AG20443 (cell line): ENCODE results near the gene LSMEM2.
"Not testable (repeated sequence)": the region's sequence is repeated elsewhere in the genome, so short reads cannot be mapped to it uniquely, and the experiment has no call there.

Experiments used
- DNase-seq: peaks from one replicate; pipeline ENCODE4 v3.0.0; 2012; ENCODE audit warnings: low spot score, mixed read lengths

LSMEM2 gene

DNA sequence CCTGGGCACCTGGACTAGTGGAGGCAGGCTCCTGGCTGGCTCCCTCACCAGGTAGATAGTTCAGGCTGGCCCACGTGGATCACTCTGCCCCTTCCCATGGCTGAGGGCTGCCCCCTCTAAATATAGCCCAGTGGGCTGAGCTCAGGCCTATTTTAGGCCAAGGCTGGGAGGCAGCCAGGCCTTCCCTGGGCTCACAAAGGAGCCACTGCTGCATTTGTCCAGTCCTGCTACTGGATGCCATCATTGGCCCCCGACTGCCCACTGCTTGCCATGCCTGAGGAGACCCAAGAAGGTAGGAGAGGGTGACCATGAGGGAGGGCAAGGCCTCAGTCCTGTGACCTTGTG lies at the start of gene LSMEM2:
Gene LSMEM2 (plus strand): TSS at position 208 of the 345 bp plus-strand sequence. CDS start 27 bp downstream, at position 235.
- DNase-seq = no peak

DNA sequence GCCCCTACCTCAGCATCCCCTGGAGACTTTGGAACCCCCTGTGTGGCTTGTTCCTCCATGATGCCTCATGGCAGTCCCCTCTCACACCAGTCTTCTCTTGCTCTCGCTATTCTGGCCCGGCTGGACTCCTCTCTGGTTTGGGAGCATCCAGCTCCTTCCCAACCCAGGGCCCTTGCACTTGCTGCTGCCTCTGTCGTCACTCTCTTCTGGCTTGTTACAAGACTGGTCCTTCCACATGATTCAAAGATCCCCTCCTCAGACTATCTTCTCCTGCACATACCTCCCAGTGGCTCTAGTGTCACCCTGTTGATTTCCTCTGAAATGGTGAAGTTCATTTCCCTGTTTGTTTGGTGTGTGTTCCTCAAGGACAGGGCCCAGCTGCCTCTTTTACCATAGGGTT lies 49.4 kb upstream of the LSMEM2 start:
- DNase-seq = no peak

DNA sequence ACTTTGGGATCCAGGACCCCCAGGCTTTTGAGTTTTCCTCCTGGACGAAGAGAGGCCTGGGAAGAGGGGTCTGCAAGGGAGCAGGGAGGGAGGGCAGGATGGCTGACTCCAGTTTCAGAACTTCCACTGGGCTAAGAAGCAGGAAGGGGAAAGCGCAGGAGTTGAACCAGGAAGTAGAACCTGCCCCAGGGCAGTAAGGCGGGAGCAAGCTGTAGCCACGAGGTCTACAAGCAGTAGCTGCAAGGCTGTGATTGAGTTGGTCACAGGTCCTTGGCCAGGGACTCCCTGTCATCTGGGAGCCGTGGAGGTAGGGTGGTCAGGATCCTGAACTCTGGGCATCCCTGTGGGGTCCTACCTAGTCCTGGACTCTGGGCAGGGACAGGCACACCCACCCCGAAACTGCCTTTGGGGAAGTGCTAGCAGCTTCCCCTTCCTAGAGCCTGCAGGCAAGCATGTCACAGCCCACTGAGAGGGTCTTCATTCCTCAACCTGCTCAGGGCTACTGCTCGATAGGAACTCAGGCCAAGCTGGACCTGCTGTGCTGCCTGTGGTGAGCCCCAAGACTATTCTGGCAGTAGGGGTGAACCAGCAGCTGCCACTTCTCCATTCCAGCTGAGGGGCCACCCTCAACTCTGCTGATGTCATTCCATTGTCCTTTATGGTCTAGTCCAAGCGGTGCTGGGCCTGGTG lies 48.6 kb upstream of the LSMEM2 start:
- DNase-seq = no peak

DNA sequence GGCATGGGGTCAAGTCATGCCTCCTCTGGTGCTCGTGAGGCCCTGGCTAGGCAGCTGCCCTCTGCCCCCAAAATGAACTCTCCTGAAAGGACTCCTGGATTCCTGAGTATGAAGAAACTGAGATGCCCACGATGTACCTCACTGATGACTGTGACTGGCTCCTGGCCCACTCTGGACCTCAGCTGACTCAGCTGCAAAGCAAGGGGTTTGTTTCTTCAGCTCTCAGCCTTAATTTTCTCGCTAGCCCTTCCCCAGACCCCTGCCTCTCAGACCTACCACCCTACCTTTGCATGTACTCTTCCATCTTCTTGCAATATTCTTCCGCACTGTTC lies 48.1 kb upstream of the LSMEM2 start:
- no peak for DNase-seq

DNA sequence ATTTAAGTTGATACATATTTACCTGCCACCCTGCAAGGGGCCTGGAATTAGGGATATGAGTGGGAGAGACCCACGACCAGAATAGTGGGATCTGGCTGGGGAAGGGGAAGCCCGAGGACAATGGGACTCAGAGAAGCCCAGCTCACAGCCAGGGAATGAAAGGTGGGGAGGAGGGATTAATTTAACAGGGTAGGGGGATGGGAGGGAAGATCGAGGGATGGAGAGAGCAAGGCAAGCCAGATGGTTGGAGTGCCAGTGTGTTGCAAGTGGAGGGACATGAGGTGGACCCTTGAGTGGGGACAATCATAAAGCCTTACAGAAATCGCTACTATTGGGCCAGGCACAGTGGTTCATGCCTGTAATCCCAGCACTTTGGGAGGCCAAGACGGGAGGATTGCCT lies 47.3 kb upstream of the LSMEM2 start:
- no peak for DNase-seq

DNA sequence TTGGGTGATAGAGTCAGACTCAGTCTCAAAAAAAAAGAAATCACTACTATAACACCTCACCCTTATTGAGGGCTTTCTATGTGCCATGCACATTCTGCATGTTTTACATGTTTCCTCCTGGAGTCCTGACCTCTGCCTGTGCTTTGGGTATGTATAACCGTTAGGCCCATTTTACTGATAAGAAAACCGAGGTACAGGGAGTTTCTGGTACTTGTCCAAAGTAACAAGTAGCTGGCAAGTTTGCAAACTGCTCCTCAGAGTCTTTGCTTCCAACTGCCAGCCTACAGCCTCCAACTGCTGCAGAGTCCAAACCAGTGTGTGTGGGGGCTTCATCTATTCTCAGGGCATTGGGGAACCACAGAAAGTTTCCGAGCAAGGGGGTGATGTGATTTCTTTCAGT lies 46.6 kb upstream of the LSMEM2 start:
- no peak for DNase-seq

DNA sequence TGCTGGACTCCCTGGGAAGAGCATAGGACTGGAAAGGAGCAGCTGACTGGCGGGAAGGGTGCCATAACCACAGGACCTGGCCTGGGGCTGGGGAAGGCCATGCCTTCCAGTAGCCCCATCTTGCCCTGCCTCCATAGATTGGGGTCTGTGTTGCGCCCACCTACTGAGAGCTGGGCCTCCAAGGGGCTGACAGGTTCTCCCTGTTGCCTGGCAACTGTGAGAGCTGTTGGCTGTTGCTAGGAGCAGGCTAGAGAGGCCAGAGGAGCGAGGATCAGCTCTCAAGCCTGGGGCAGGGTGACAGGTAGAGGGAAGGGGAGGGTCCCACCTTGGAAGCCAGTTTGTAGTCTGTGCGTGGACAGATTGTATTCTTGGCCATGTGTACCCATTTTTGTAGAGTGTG lies 45.7 kb upstream of the LSMEM2 start:
- no peak for DNase-seq

DNA sequence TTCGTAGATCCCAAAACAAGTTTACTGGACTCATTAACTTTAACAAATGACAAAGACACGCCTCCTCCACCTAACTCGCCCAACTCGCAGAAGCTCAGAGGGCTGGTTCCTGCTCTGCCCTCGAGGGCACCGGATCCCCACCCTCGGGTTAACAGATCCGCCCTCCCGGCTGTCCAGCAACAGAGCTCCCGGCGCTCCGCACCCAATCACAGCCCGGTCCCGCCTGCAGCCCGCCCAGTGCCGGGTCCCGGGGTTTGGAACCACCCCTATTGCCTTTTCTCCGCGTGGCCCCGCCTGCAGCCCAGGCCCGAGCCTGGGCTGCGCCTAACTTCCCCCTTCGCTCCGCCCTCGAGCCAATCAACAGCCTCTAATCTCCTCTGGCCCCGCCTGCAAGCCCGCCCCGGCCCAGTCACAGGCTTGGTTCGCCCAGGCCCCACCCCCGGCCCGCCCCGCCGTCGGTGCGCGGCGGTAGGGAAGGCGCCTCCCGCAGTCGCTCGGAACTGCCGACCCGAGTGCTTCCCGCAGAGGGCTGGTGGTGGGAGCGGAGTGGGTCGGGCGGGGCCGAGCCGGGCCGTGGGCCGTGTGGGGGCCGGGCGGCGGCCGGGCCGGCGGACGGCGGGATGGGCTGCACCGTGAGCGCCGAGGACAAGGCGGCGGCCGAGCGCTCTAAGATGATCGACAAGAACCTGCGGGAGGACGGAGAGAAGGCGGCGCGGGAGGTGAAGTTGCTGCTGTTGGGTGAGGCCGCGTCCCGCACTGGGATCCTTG lies 43.0 kb upstream of the LSMEM2 start, which contains the start of gene GNAI2:
Gene GNAI2 (plus strand): TSS at position 489 of the 768 bp plus-strand sequence. CDS start 132 bp downstream, at position 621.
- DNase-seq = peak; percentile 98

DNA sequence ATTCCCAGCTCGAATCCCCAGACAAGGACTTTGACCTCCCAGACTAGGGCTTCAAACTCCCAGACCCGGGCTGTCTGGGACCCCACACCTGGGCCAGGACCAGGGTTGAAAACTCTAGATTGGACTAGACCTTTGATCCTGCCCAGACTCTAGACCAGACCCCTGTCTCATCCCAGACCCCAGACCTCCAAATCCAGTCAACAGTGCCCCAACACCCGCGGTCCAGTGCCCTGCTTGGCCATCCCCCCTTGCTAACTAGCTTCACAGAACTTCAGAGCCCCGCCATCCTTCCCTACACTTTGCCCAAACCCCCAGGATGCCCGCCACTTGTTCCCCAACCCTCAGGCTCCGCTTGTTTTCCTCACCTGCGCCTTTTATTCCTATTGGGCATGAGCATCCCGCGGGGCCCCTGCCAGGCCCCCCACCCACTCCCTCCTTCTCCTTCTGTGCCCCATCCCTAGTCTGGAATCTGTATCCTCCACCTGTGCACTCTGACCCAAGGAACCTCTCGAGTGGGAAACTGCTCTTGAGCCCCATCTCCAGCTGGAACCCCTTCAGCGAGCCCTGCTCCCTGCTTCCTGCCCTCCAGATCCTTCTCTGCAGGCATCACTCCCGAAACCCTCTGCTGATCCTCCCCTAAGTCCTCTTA lies 42.3 kb upstream of the LSMEM2 start:
- DNase-seq = no peak

DNA sequence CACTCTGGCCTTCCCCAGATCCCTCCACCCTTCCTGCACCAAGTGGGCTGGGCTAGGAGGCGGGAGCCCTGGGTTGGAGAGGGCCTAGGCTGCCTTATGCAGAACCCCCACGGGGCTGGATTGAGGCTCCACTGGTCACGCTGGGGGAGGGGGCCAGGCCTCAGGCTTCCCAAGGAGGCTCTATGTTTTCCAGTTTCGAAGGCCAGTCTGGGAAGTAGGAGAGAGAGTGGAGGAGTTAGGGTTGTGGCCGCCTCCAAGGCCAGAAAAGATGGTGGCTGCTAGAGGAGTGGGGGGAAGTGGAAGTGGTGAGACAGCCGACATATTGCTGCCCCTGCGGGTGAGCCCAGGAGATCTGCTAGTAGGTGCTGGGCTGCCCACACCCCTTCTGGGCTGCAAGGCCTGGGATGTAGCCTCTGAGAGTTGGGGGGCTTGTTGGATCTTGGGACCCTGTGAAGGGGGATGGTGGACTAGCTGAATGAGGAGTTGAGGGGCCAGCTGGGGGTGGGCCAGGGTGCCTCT lies 41.7 kb upstream of the LSMEM2 start:
- peak; percentile 40 for DNase-seq

DNA sequence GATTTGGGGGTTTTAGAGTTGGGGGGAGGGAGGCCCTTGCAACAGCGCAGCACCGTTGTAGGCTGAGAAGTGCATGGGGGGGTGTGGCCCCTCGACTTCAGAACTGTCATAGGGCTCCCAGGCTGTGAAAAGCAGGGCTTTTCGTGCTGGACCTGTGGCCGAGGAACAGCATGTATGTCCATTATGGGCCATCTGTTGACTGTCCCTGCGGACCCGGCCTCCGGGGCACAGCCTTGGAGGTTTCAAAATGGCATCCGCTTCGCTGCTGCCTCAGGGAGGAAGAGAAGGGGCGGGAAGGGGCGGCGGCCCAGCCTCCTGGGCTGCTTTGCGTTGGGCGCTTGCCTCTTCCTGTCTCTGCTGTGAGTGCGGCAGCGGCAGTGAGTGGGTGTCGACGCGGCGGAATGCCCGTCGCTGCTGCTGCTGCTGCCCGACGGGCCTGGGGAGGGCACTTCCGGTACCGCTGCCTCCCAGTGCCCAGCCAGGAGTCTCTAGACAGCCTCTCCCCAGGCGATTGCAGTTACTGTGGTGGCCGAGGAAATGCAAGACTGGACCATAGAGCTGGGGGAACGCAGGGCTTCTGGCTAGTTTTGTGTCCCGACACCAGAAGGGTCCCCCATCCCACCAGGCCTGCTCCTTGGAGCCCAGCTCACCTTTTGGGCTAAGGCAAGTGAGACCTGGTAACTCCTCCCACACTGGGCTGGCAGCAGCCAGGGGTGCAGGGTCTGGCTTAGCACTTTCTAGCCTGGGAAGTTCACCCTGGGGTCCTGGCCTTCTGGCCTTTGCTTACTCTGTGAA lies 40.9 kb upstream of the LSMEM2 start:
- peak; percentile 84 for DNase-seq

DNA sequence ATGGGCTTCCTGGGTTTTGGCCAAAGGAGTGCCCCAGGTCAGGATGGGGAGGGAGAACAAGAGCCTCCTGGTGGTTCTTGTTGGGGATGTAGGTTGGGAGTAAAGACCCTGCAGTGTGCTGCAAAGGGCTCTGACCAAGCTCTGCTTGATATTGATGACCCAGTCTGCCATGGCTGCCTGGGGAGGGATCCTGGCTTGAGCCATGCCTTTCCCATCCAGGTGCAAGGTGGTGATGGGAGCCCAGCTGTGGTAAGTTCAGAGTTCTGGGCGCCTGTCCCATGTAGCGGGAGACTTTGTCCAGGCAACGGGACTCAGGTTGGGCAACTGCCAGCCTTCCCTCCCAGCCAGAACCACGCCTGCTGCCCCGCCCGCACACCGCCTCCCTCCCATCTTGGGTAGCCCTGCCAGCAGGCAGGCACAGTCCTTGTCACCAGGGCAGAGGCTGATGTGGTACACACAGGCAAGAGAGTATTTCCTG lies 40.3 kb upstream of the LSMEM2 start:
- peak; percentile 77 for DNase-seq

DNA sequence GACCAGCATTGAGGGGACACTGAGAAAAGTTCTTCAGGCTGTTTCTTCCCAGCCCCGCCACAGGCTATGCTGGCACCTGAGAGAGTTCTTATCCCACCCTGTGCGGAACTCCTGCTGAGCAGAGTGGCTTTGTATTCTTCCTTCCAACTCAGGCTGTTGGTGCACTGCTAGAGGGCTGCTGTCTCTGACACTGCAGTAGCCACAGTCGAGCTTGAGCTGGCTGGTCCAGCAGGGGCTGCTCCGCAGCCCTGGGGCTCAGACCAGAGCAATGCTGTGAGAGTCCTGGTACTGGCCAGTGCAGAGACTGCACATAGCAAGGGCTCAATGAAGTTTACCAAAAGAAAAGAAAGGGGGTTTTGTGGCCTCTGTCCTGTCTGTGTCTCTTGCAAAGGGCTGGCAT lies 39.2 kb upstream of the LSMEM2 start:
- DNase-seq = no peak

DNA sequence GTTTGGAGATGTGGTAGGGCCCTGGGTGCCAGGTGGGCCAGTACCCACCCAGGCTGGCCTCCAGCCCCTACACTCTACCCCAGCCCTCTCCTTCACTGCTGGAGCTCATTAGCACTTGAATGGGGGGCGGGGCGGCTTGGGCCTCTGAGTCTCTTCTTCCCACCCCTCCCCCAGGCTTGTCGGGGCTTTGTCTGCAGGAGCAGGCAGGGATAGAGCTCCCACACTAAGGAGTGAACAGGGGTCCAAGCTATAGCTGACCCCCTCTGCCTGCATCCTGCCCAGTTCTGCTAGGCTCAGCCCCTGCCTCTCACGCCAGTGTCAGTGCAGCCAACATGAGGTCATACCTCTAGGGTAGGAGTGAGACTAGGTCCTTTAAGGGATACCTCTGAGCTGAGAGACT lies 37.7 kb upstream of the LSMEM2 start:
- no peak for DNase-seq

DNA sequence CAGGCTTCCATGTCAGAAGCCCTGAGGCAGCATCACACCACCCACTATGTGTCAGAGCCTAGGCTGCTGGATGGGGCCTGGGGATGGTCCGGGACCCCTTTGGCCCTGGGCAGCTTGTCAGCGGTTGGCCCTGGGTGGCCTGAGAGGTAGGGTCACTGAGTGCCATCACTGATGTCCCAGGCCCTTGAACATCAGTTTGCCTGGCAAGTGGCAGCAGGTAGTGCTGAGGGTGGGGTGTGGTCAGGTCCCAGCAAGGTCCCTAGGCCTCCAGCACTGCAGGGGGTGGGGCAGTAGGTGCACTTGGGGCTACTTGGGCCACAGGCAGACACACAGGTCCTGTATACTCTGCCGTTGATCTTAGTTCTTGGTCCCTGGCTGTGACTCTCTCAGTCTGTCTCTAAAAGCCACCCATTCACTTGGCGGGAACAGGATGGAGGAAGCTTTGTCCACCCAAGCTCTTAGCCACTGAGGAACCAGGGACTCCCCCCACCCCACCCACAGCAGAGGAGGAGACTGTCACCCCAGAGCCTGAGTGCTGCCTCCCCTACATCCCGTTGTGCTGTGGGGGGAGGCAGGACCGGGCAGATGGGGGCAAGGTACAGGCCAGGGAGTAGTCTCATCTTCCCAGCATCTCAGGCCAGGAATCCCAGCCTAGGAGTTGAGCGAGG lies 37.0 kb upstream of the LSMEM2 start:
- DNase-seq = no peak

DNA sequence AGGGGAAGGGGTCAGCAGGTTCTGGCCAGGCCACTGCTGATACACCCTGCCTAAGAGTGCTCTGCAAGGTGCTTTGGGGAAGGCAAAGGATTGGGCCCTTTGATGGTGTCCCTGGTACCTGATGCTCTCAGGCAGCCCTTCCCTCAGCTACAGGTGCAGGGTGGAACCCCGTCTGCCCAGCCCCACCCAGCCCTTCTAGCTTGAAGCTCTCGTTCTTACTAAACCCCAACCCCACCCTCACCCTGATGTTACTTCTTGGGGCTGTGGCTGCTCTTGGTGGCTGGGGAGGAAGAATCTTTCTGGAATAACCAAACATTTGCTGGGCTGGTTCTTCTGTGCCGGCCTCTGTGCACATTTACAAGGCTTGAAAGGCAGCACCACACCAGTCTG lies 36.5 kb upstream of the LSMEM2 start:
- no peak for DNase-seq

DNA sequence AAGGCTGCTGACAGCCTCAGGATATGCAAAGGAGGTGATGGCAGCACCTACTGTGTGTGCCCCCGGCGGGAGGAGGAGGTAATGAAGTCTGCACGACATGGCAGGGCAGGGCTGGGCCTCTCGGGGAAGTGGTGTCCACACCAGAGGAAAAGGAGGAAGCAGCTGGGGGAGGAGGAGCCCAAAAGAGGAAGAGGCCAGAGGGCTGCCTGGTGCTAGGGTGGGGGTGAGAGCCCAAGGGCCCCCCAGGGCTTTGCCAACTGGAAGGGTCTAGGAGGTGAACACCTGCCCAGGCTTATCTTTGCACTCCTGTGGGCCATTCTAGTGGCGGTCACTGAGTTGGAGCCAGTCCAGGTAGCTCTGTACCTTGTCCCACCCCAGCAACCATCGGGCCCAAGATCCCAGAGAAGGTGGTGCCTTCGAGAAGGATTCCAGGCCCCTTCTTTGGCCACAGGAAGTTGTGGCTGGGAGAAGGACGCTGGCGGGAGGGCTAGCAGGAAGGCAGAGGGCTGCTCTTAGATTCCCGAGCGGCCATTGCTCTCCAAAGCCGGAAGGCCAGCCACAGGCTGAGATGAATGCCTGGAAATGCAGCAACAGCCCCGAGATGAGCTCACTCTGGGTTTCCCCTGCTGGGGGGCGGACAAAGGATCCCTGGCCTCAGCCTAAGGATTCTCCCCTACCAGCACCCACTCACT lies 35.9 kb upstream of the LSMEM2 start:
- peak; percentile 48 for DNase-seq

DNA sequence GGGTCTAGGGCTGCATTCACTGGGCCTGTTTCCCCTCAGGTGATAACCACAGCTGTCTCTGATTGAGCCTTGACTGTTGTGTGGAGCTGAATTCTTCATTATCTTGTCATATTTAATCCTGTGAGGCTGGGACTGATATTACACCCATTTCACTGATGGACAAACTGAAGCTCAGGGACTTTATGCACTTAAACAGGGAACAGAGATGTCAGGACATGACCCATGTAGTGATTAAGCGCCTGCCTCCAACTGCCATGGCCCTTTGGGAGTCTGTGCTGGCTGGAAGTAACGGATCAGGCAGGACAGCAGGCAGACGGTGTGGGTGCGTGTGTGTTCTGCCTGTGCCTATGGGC lies 35.4 kb upstream of the LSMEM2 start:
- no peak for DNase-seq

DNA sequence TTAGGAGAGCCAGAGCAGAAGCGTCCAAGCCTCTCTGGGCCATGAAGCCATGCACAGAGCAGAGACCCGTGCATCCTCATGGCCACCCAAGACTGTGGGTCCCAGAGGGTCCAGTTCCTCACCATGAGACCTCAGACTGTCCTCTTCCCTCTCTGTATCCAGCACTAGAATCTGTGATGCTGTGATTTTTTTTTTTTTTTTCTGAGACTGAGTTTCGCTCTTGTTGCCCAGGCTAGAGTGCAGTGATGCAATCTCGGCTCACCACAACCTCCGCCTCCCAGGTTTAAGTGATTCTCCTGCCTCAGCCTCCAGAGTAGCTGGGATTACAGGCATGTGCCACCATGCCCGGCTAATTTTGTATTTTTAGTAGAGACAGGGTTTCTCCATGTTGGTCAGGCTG lies 34.1 kb upstream of the LSMEM2 start:
- DNase-seq = not testable (repeated sequence)

DNA sequence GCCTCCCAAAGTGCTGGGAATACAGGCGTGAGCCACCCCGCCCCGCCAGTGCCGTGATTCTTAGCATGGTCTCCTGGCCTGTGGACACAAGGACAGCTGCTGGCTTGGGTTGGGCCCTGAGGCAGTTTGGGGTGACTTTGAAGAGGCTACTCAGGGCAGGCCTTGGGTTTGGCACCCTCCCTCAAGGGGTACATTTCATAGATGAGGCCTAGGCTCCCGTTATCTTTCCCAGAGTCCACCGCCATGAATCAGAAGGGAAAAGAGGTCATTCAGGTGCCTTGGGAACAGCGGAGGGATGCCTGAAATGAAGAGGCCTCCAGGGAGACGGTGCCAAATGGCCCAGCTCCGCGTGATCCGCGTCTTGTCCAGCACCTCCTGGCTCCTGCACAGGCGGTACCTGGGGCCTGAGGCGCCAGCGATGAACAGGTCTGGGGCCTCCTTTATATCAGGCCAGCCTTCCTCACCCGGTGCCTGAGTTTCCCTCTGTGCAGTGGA lies 33.6 kb upstream of the LSMEM2 start:
- DNase-seq = no peak
